CD4-positive, CD25-positive, alpha-beta regulatory T cell (primary cell): Measurements from ENCODE around the gene OLFML1. TPM values are rescaled to one million over a fixed set of nuclear protein-coding genes. Genes with fewer than 3 reads are reported as not detected.

Source experiments
- ATAC-seq, 2 donors: fragments of 150-1000 bp; cut with Tn5 transposase; one replicate each; pipeline ENCODE4 v1.10.0; 2021; ENCODE audit warnings: low read depth in 2 of 2, moderate number of reproducible peaks in 2 of 2, moderate library complexity in 1 of 2
- DNase-seq, 3 donors: peaks; one replicate each; pipeline versions ENCODE4 v3.0.0 to v3.0.0-alpha.2; 2012 to 2022; ENCODE audit warnings: mixed read lengths in 1 of 3
- H3K27ac ChIP-seq: one replicate; pipeline ENCODE4 v1.7.0; 2013; ENCODE audit warnings: mild to moderate bottlenecking, low read length; ENCODE audit not compliant: insufficient read depth, poor library complexity, severe bottlenecking
- H3K27me3 ChIP-seq: one replicate; pipeline ENCODE4 v1.7.0; 2013; ENCODE audit warnings: low read length; ENCODE audit not compliant: control insufficient read depth, insufficient read depth
- H3K36me3 ChIP-seq: one replicate; pipeline ENCODE4 v1.7.0; 2013; ENCODE audit warnings: mild to moderate bottlenecking, low read length, moderate library complexity; ENCODE audit not compliant: control insufficient read depth, insufficient read depth
- H3K4me1 ChIP-seq: 2 replicates; pipeline ENCODE4 v1.7.0; 2013; ENCODE audit warnings: mild to moderate bottlenecking, low read length; ENCODE audit not compliant: insufficient read depth, control insufficient read depth, poor library complexity, severe bottlenecking
- H3K4me3 ChIP-seq: one replicate; pipeline ENCODE4 v1.7.0; 2013; ENCODE audit warnings: low read depth, mild to moderate bottlenecking, low read length, moderate library complexity
- H3K9me3 ChIP-seq, 2 experiments: 1 replicate in 1 of 2; 2 replicates in 1 of 2; pipeline ENCODE4 v1.7.0; 2013; ENCODE audit warnings: low read length in 2 of 2, mild to moderate bottlenecking in 1 of 2, moderate library complexity in 1 of 2; ENCODE audit not compliant: control insufficient read depth in 2 of 2
- H3K27ac Mint-ChIP-seq, 3 donors: one replicate each; pipeline ENCODE4 v1.8.0; 2020 to 2022; ENCODE audit warnings: mild to moderate bottlenecking in 3 of 3, mixed read lengths in 3 of 3, moderate library complexity in 2 of 3
- H3K27me3 Mint-ChIP-seq: one replicate; pipeline ENCODE4 v1.8.0; 2022; ENCODE audit warnings: mild to moderate bottlenecking, mixed read lengths
- H3K36me3 Mint-ChIP-seq: one replicate; pipeline ENCODE4 v1.8.0; 2020; ENCODE audit warnings: mixed read lengths
- H3K4me1 Mint-ChIP-seq, 4 donors: one replicate each; pipeline ENCODE4 v1.8.0; 2020 to 2022; ENCODE audit warnings: mixed read lengths in 4 of 4, mild to moderate bottlenecking in 1 of 4
- H3K4me3 Mint-ChIP-seq, 4 donors: one replicate each; pipeline ENCODE4 v1.8.0; 2020 to 2022; ENCODE audit warnings: mild to moderate bottlenecking in 4 of 4, mixed read lengths in 4 of 4, moderate library complexity in 3 of 4
- H3K9me3 Mint-ChIP-seq, 7 donors: one replicate each; pipeline ENCODE4 v1.8.0; 2020 to 2022; ENCODE audit warnings: mixed read lengths in 7 of 7, mild to moderate bottlenecking in 3 of 7, moderate library complexity in 2 of 7
- polyA plus RNA-seq, 4 donors: library from polyadenylated mRNA; unstranded; fragments of 300-500 nt; fragmentation: Illumina TruSeq; gene quantifications; one replicate each; pipeline ENCODE4 v1.2.3, GENCODE V29; 2021
- total RNA-seq: library from RNA; stranded (reverse); gene quantifications from one replicate; pipeline ENCODE4 v1.2.3, GENCODE V29; 2022

Gene OLFML1
- total and polyA plus RNA-seq, 5 donors from 2014 or later: 0.10 to 0.13 (median 0.11) TPM; not detected in 2

- Histone ChIP-seq H3K27me3 (peaks cover 2% of the 10 kb centered on the region), H3K4me1 (no peaks in the 10 kb centered on the region), H3K36me3 (no peaks in the 10 kb centered on the region), H3K27ac (no peak overlapping the region), H3K9me3 (no peaks in the 10 kb centered on the region), H3K4me3 (no peak overlapping the region)
- no peak for ATAC-seq
- DNase-seq: no peak
- no peaks in the 10 kb centered on the region for H3K36me3 Mint-ChIP-seq
- H3K9me3 Mint-ChIP-seq: no peaks in the 10 kb centered on the region
- no peak overlapping the region for H3K27ac Mint-ChIP-seq
- H3K4me3 Mint-ChIP-seq: no peak overlapping the region
- H3K27me3 Mint-ChIP-seq: peaks cover 5% of the 10 kb centered on the region
- H3K4me1 Mint-ChIP-seq: peaks cover 0 to 6% (median 0%) of the 10 kb centered on the region in 4 donors
Measured at GRCh38 chr11:7492253-7492652, 6.9 kb downstream of the OLFML1 start.

- H3K27ac Mint-ChIP-seq: peak overlapping the region in 1 of 3 donors; percentile 28
- H3K4me1 ChIP-seq: no peaks in the 10 kb centered on the region
- H3K36me3 Mint-ChIP-seq: no peaks in the 10 kb centered on the region
- ATAC-seq (no peak), DNase-seq (no peak)
- H3K9me3 Mint-ChIP-seq: no peaks in the 10 kb centered on the region
- no peak overlapping the region for H3K4me3 ChIP-seq
- H3K27me3 Mint-ChIP-seq: peaks cover 5% of the 10 kb centered on the region
- H3K4me3 Mint-ChIP-seq: no peak overlapping the region
- no peaks in the 10 kb centered on the region for H3K36me3 ChIP-seq
- no peaks in the 10 kb centered on the region for H3K9me3 ChIP-seq
- H3K4me1 Mint-ChIP-seq: peaks cover 0 to 8% (median 0%) of the 10 kb centered on the region in 4 donors
- H3K27me3 ChIP-seq: peaks cover 2% of the 10 kb centered on the region
- no peak overlapping the region for H3K27ac ChIP-seq
Measured at GRCh38 chr11:7493670-7494069, 8.4 kb downstream of the OLFML1 start.

GRCh38 chr11:7494086-7494745 lies 8.9 kb downstream of the OLFML1 start:
- Mint-ChIP-seq H3K27me3 (peaks cover 5% of the 10 kb centered on the region), H3K9me3 (no peaks in the 10 kb centered on the region), H3K27ac (no peak overlapping the region), H3K36me3 (no peaks in the 10 kb centered on the region), H3K4me1 (peaks cover 0 to 8% (median 0%) of the 10 kb centered on the region in 4 donors), H3K4me3 (no peak overlapping the region)
- H3K36me3 ChIP-seq: no peaks in the 10 kb centered on the region
- no peaks in the 10 kb centered on the region for H3K9me3 ChIP-seq
- no peak for DNase-seq
- H3K4me1 ChIP-seq: no peaks in the 10 kb centered on the region
- H3K27me3 ChIP-seq: no peaks in the 10 kb centered on the region
- no peak overlapping the region for H3K4me3 ChIP-seq
- no peak for ATAC-seq
- H3K27ac ChIP-seq: no peak overlapping the region

DNA sequence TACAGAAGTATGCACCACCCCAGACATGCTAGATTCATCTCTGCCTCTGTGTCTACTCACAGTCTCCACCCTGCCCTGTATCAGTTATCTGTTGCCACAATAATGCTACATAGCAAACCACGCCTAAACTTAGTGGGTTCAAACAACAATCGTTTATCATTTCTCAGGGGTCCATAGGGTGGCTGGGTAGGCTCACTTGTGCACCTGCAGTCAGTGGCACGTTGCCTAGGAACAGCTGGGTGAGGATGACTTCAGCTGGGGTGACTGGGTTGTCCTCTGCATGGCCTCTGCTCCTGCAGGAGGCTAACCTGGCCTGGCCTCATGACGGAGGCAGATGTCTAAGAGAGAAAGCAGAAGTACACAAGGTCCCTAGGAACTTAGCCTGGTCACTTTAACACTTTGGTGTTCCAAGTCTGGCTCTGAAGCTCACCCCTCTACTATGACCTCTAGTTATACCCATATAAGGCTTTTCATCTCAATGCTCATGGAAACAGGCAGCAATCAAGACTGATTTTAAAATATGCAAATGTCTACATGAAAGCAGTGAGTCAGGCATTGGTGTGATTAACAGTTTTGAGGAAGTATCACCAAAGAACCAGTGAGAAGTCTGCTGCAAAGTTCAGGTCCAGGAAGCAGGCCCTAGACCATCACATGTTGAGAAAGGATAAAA lies 10.7 kb downstream of the OLFML1 start:
- DNase-seq (peak in 1 of 3 donors; percentile 14), ATAC-seq (peak; percentile 44 to 48)
- Histone ChIP-seq H3K4me3 (no peak overlapping the region), H3K27ac (no peak overlapping the region), H3K27me3 (no peaks in the 10 kb centered on the region), H3K9me3 (no peaks in the 10 kb centered on the region), H3K36me3 (no peaks in the 10 kb centered on the region), H3K4me1 (no peaks in the 10 kb centered on the region)
- peaks cover 0 to 8% (median 0%) of the 10 kb centered on the region in 4 donors for H3K4me1 Mint-ChIP-seq
- H3K27me3 Mint-ChIP-seq: peaks cover 5% of the 10 kb centered on the region
- no peaks in the 10 kb centered on the region for H3K36me3 Mint-ChIP-seq
- no peak overlapping the region for H3K4me3 Mint-ChIP-seq
- no peaks in the 10 kb centered on the region for H3K9me3 Mint-ChIP-seq
- H3K27ac Mint-ChIP-seq: no peak overlapping the region

GRCh38 chr11:7498193-7498592 lies 12.9 kb downstream of the OLFML1 start:
- Mint-ChIP-seq H3K27me3 (no peaks in the 10 kb centered on the region), H3K4me1 (peaks cover 0 to 8% (median 0%) of the 10 kb centered on the region in 4 donors), H3K27ac (no peak overlapping the region), H3K4me3 (no peak overlapping the region), H3K9me3 (no peaks in the 10 kb centered on the region), H3K36me3 (no peaks in the 10 kb centered on the region)
- Histone ChIP-seq H3K4me1 (no peaks in the 10 kb centered on the region), H3K4me3 (no peak overlapping the region), H3K27ac (no peak overlapping the region), H3K36me3 (no peaks in the 10 kb centered on the region), H3K27me3 (no peaks in the 10 kb centered on the region), H3K9me3 (no peaks in the 10 kb centered on the region)
- DNase-seq: no peak
- ATAC-seq: no peak

- Histone ChIP-seq H3K9me3 (no peaks in the 10 kb centered on the region), H3K27ac (no peak overlapping the region), H3K27me3 (no peaks in the 10 kb centered on the region), H3K36me3 (no peaks in the 10 kb centered on the region), H3K4me3 (no peak overlapping the region), H3K4me1 (no peaks in the 10 kb centered on the region)
- H3K36me3 Mint-ChIP-seq: no peaks in the 10 kb centered on the region
- DNase-seq (no peak), ATAC-seq (no peak)
- no peak overlapping the region for H3K27ac Mint-ChIP-seq
- peaks cover 0 to 8% (median 0%) of the 10 kb centered on the region in 4 donors for H3K4me1 Mint-ChIP-seq
- H3K9me3 Mint-ChIP-seq: no peaks in the 10 kb centered on the region
- no peaks in the 10 kb centered on the region for H3K27me3 Mint-ChIP-seq
- no peak overlapping the region for H3K4me3 Mint-ChIP-seq
Measured at GRCh38 chr11:7499081-7499480, 13.8 kb downstream of the OLFML1 start.

DNA sequence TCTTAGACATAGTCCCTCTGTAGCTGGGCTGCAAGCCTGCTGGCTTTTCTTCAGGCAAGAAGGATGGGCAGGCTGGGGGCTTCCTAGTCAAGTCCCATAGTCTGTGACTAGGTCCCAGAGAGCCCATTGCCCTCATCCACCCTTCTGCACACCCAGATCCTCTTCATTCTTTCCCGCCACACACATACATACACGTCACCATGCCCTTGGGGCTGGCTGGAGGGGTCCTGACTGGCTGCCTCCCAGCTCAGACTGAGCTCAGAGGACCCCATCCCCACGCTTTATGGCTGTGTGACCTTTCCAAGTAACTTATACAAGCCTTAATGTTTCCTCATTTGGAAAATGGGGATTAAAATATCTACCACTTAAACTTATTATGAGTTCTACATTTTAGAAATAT lies 14.9 kb downstream of the OLFML1 start:
- Mint-ChIP-seq H3K27me3 (no peaks in the 10 kb centered on the region), H3K4me1 (peaks cover 0 to 6% (median 0%) of the 10 kb centered on the region in 4 donors), H3K27ac (no peak overlapping the region), H3K36me3 (no peaks in the 10 kb centered on the region), H3K4me3 (no peak overlapping the region), H3K9me3 (no peaks in the 10 kb centered on the region)
- H3K27me3 ChIP-seq: no peaks in the 10 kb centered on the region
- H3K27ac ChIP-seq: no peak overlapping the region
- no peak overlapping the region for H3K4me3 ChIP-seq
- ATAC-seq (no peak), DNase-seq (no peak)
- H3K36me3 ChIP-seq: no peaks in the 10 kb centered on the region
- H3K9me3 ChIP-seq: no peaks in the 10 kb centered on the region
- H3K4me1 ChIP-seq: no peaks in the 10 kb centered on the region

GRCh38 chr11:7501251-7501650 lies 15.9 kb downstream of the OLFML1 start:
- H3K4me3 Mint-ChIP-seq: no peak overlapping the region
- H3K4me1 Mint-ChIP-seq: peaks cover 0 to 5% (median 0%) of the 10 kb centered on the region in 4 donors
- no peaks in the 10 kb centered on the region for H3K4me1 ChIP-seq
- no peak overlapping the region for H3K27ac ChIP-seq
- no peak overlapping the region for H3K27ac Mint-ChIP-seq
- H3K4me3 ChIP-seq: no peak overlapping the region
- H3K36me3 Mint-ChIP-seq: no peaks in the 10 kb centered on the region
- H3K9me3 Mint-ChIP-seq: no peaks in the 10 kb centered on the region
- no peaks in the 10 kb centered on the region for H3K27me3 ChIP-seq
- no peaks in the 10 kb centered on the region for H3K9me3 ChIP-seq
- H3K27me3 Mint-ChIP-seq: no peaks in the 10 kb centered on the region
- DNase-seq (no peak), ATAC-seq (no peak)
- no peaks in the 10 kb centered on the region for H3K36me3 ChIP-seq
